Measurements from ENCODE around the gene HMG20A.

DNA sequence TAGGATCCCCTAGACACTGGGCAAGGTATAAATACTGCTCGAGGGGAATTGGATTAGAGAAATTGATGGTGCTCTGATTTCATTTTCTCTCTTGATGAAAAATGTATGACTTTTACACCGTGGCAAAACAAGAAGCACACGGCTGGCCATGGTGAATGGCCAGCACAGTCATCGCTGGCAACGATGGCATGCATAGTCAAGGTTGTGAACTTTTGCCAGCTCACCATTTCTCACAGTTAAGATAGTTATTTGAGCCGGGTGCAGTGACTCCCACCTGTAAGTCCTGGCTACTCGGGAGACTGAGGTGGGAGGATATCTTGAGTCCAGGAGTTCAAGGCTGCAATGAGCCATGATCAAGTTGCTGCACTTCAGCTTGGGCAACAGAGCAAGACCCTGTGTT is 95.4 kb downstream of the HMG20A start:
- TF ChIP-seq GATA3 (IDR thresholded peaks at IDR 0.05; ENCODE audit: low read depth, low read length) (no peak), GATA2 (IDR thresholded peaks at IDR 0.05; ENCODE audit: low read depth, low read length) (no peak)

All from SH-SY5Y (cell line).